Esophagus (tissue), 2 donors: ENCODE results near the gene TENM4. TPM values are rescaled to one million over a fixed set of nuclear protein-coding genes. Genes with fewer than 3 reads are reported as not detected.
"Not testable (repeated sequence)": the region's sequence is repeated elsewhere in the genome, so short reads cannot be mapped to it uniquely, and the experiment has no call there.

Experiments used
- H3K27ac ChIP-seq, 2 donors: one replicate each; pipeline ENCODE4 v1.5.1; 2013; ENCODE audit warnings: low read depth in 2 of 2, mild to moderate bottlenecking in 2 of 2, inconsistent platforms in 1 of 2, low read length in 1 of 2, moderate library complexity in 1 of 2
- H3K27me3 ChIP-seq, 2 donors: one replicate each; pipeline ENCODE4 v1.6.1; 2013; ENCODE audit warnings: low read length in 2 of 2, control low read depth in 1 of 2, mild to moderate bottlenecking in 1 of 2; ENCODE audit not compliant: insufficient read depth in 2 of 2, control insufficient read depth in 1 of 2
- H3K36me3 ChIP-seq, 2 donors: one replicate each; pipeline ENCODE4 v1.6.1; 2013; ENCODE audit warnings: low read length in 1 of 2; ENCODE audit not compliant: control insufficient read depth in 2 of 2, insufficient read depth in 2 of 2
- H3K4me1 ChIP-seq, 2 donors: one replicate each; pipeline ENCODE4 v1.6.1; 2013; ENCODE audit warnings: low read length in 1 of 2; ENCODE audit not compliant: control insufficient read depth in 2 of 2, insufficient read depth in 2 of 2
- H3K4me3 ChIP-seq, 2 donors: one replicate each; pipeline ENCODE4 v1.5.1; 2013; ENCODE audit warnings: low read length in 2 of 2, mild to moderate bottlenecking in 2 of 2, low read depth in 1 of 2, moderate library complexity in 1 of 2
- H3K9me3 ChIP-seq, 2 donors: one replicate each; pipeline ENCODE4 v1.6.1; 2013; ENCODE audit warnings: mild to moderate bottlenecking in 2 of 2, low read depth in 1 of 2, low read length in 1 of 2, moderate library complexity in 1 of 2; ENCODE audit not compliant: control insufficient read depth in 2 of 2, insufficient read depth in 1 of 2
- WGBS, 2 donors: extraction: QIAGEN DNeasy Blood & Tissue Kit; methylation state at CpG; one replicate each; pipeline ENCODE4 v1.1.7; 2013; 5-methylcytosine and 5-hydroxymethylcytosine counted together
- polyA plus RNA-seq, 2 donors: library from polyadenylated mRNA; stranded (reverse); fragments of 200-250 nt; gene quantifications; one replicate each; pipeline ENCODE4 v1.2.3, GENCODE V29; 2013
- donor health status: healthy with polysubstance abuse.
- donor health status: Bipolar disorder and iron deficiency.

The TENM4 gene
- polyA plus RNA-seq, 2 donors = 1.3 to 4.1 TPM

DNA sequence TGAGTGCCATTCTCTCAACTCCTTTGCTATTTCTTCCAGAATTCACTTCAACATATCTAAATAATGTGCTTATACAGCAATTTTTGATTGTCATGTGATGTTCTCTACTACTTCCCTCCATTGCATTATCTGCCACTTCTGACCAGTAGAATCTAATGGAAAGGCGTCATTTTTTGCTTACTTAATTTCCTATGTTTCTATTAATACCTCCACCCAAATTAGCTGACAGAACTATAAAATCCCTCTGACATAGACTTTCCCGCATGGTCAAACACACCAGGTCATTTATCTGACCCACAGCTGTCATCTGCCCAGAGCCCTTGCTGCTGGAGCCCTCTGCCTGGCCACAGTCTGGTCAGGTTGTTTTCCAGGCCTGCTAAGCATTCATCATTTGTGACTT is 607.6 kb downstream of the TENM4 start:
- H3K27ac ChIP-seq = no peak overlapping the region
- no peaks in the 10 kb centered on the region for H3K27me3 ChIP-seq
- no peak overlapping the region for H3K4me3 ChIP-seq
- H3K4me1 ChIP-seq = peaks cover 0 to 3% of the 10 kb centered on the region in 2 donors
- H3K36me3 ChIP-seq = no peaks in the 10 kb centered on the region
- H3K9me3 ChIP-seq = no peaks in the 10 kb centered on the region
- 76 to 82% methylated on average over 2 of the region's 2 CpGs for WGBS, 2 donors

DNA sequence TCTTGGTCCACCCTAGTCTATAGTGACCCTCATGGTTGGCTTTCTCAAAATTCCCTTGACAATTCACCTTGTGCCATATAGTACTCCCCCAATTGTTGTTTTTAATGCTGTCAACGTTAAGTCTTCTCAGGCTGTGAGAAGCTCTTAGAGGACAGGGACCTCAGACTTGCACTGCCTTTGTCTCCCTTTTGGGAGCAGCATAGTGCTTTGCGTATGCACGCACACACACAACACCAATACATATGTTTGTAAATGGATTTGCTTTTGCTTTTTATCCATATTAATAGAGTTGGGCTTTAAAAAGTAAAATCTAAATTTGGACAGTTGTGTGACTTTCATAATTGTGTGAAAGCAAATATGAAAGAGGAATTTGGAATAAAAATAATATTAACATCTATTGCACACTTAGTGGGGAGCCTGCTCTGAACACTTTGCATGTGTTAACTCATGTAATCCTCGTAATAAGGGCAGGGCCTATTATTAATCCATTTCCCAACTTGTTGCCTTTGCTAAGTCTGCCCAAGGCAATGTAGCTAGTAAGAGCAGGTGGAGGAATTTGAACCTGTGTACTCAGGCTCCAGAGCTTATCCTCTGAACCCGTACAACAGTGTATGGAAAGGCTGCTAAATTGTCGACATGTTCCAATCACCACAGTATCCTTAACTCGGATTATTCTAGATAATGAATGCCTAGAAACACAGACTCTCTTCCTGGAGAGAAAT is 608.4 kb downstream of the TENM4 start:
- 64 to 72% methylated on average over 7 of the region's 7 CpGs for WGBS, 2 donors
- no peaks in the 10 kb centered on the region for H3K9me3 ChIP-seq
- H3K36me3 ChIP-seq = no peaks in the 10 kb centered on the region
- no peak overlapping the region for H3K27ac ChIP-seq
- H3K4me1 ChIP-seq = peaks cover 0 to 3% of the 10 kb centered on the region in 2 donors
- no peaks in the 10 kb centered on the region for H3K27me3 ChIP-seq
- H3K4me3 ChIP-seq = no peak overlapping the region

DNA sequence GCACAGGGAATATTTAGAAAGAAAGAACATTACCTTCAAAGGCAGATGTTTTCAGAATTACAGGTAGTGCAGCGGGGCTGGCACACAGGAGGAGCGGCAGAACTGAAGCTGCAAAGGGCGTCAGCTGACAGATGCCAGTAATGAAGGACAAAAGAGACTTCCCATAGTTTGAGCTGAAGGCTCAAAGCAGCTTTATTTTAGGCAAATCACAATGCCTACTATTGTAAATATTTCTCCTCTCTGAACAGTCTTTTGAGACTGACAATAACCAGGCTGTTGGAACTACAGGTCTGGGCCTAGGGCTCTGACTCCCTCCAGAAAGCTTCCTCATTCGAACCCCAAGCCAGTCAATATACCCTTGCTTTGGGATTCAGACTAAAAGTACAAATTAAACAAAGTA is 609.3 kb downstream of the TENM4 start:
- no peaks in the 10 kb centered on the region for H3K36me3 ChIP-seq

DNA sequence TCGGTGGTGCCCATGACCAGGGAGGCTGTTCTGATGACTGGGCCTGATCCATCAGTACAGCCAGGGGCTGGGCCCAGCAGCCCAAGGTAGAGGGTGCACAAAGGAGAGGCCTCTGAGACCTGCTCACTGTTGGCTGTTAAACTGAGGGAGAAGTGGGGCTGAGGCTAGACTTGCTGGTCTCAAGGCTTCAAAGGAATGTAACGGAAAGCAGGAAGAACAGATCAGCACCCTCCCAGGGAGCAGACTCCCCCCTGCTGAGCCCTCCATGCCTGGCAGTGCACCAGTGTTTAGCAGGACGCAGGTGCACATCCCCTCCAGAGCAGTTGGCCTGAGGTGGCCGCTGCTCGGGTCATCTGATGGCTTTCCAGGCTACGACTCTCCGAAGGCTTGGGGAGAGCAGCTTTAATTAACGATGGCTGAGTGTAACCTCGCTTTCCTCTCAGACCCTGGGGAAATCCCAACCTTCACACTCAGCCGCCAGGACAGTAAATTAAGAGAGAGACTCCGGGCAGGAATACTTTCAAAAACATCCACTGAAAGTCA is 610.5 kb downstream of the TENM4 start:
- Histone ChIP-seq H3K36me3 (no peaks in the 10 kb centered on the region), H3K4me3 (no peak overlapping the region), H3K9me3 (no peaks in the 10 kb centered on the region), H3K27ac (no peak overlapping the region), H3K27me3 (no peaks in the 10 kb centered on the region), H3K4me1 (peaks cover 0 to 3% of the 10 kb centered on the region in 2 donors)
- WGBS, 2 donors = 86 to 88% methylated on average over 11 of the region's 11 CpGs

More for the DNA sequence above, 609.3 kb downstream of the TENM4 start:
- no peak overlapping the region for H3K27ac ChIP-seq
- H3K27me3 ChIP-seq = no peaks in the 10 kb centered on the region
- WGBS, 2 donors = 93 to 94% methylated on average over 4 of the region's 4 CpGs
- no peak overlapping the region for H3K4me3 ChIP-seq
- H3K4me1 ChIP-seq = peaks cover 0 to 3% of the 10 kb centered on the region in 2 donors
- H3K9me3 ChIP-seq = no peaks in the 10 kb centered on the region

DNA sequence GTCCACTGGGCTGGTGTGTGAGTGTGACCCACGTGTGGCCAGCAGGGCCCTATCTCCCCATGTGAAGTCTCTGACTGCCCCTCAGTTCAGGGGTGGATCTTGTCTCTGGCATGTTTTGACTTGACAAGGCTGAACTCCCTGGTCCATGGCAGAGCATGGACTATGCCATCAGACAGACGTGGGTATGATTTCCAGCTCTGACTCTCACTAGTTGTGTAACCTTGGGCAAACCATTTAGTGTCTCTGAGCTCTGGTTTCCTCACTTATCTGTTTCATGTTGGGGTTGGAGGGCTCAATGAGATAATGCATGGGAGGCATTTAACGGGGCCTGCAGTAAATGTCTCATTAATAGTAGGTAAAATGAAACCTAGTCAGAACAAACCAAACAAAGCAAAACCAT is 611.7 kb downstream of the TENM4 start:
- H3K4me1 ChIP-seq = peaks cover 0 to 3% of the 10 kb centered on the region in 2 donors
- WGBS, 2 donors = 63 to 71% methylated on average over 3 of the region's 3 CpGs
- no peaks in the 10 kb centered on the region for H3K9me3 ChIP-seq
- H3K27me3 ChIP-seq = no peaks in the 10 kb centered on the region
- H3K4me3 ChIP-seq = no peak overlapping the region
- H3K27ac ChIP-seq = no peak overlapping the region
- H3K36me3 ChIP-seq = no peaks in the 10 kb centered on the region

DNA sequence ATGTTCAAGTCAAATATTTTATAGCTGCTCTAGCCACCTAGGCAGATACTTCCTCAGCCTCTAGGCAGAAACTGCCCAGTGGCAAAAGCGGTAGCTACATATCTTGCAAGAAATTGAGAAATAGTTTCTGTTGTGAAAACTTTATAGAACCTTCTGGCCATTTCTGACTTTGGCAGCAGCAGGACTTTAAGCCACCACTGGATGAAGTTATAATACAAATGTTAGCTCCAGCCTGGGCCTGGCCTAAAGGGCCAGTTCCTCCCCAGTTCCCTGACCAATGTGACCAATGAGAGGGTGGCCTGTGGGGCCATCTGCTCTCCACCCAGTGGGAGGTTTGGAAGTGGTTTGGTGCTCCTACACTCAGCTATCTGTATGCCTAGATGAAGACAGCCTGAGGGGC is 612.2 kb downstream of the TENM4 start:
- H3K27me3 ChIP-seq = no peaks in the 10 kb centered on the region
- no peaks in the 10 kb centered on the region for H3K9me3 ChIP-seq
- H3K27ac ChIP-seq = no peak overlapping the region
- H3K4me3 ChIP-seq = no peak overlapping the region
- peaks cover 0 to 3% of the 10 kb centered on the region in 2 donors for H3K4me1 ChIP-seq
- WGBS, 2 donors = 90 to 100% methylated on average over 1 of the region's 1 CpG
- no peaks in the 10 kb centered on the region for H3K36me3 ChIP-seq

DNA sequence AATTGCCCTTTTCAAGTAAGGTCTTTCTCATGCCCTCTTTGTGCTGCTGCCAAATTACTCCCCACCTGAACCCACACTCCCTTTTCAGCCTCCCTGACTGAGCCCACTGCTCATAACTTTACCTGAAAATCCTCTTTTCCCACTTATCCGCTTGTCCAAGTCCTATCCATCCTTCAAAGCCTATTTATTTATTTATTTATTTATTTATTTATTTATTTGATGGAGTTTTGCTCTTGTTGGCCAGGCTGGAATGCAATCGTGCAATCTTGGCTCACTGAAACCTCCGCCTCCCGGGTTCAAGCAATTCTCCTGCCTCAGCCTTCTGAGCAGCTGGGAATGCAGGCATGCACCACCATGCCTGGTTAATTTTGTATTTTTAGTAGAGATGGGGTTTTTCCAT is 613.5 kb downstream of the TENM4 start:
- H3K4me3 ChIP-seq, H3K4me1 ChIP-seq, H3K27ac ChIP-seq, H3K27me3 ChIP-seq, H3K9me3 ChIP-seq, H3K36me3 ChIP-seq: not testable (repeated sequence)
- WGBS, 2 donors = 88 to 96% methylated on average over 4 of the region's 4 CpGs

DNA sequence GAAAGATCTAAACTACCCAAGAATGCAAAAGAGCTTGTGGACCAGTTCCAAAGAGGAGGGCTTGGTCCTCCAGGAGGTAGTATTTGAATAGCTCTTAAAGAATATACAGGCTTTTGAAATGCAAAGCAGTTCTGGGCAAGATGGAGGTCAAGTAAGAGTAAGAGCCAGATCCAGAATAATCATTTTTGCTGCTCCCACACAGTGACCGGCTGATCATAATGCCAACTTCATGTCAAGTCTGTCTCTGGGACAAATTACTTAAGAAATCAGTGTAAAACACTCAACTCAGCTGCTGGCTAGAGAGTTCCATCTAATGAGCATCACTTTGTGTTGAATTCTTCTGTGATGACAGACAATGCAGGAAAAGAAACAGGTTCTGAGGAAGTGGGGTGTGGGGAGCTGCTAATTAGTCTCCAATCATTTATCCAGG is 615.2 kb downstream of the TENM4 start:
- H3K9me3 ChIP-seq = no peaks in the 10 kb centered on the region
- peaks cover 0 to 3% of the 10 kb centered on the region in 2 donors for H3K4me1 ChIP-seq
- 76 to 82% methylated on average over 1 of the region's 1 CpG for WGBS, 2 donors
- H3K36me3 ChIP-seq = no peaks in the 10 kb centered on the region
- H3K27ac ChIP-seq = no peak overlapping the region
- no peak overlapping the region for H3K4me3 ChIP-seq
- no peaks in the 10 kb centered on the region for H3K27me3 ChIP-seq

DNA sequence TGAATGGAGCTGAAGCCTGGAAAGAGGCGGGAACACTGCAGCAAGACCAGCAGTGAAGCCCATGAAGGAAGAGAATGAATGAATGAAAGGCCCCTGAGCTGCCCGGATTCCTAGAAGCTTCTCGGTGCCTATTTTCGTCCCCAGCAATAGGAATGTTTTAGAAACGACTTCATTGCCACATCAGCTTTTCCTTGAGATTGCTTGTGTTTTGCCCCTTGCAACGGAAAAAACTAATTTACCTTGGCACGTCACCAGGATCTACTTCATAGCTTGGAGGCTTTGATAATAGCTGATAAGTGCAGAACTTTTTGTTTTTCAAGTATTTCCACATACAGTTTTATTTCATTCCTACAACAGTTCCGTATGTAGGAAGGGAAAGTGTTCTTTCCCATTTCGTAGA is 617.2 kb downstream of the TENM4 start:
- Histone ChIP-seq H3K9me3 (no peaks in the 10 kb centered on the region), H3K27ac (no peak overlapping the region), H3K27me3 (no peaks in the 10 kb centered on the region), H3K4me1 (no peaks in the 10 kb centered on the region), H3K4me3 (no peak overlapping the region), H3K36me3 (no peaks in the 10 kb centered on the region)
- WGBS, 2 donors = 62 to 80% methylated on average over 9 of the region's 9 CpGs

DNA sequence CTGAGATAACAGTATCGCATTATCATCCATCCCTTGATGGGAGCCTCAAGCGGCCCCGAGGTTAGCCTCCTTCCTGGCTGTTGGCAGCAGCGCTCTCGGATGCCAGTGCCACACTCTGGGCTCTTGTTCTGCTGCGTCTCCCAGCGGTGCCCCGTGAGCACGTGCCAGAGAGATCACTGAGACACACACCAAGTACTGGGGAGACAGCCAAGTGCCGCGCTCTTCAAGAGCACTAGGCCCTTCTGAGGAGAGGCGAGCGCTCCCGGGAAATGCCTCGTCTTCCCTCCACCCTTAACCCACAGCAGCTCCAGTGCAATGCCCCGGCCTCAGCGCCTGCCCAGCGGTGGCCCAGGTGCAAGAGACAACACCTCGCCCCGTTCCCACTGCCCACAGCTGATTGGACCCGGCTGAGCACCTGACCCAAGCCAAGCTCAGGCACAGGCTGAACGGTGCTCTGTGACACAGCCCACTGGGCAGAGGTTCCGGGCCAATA is 617.9 kb downstream of the TENM4 start:
- WGBS, 2 donors = 91 to 94% methylated on average over 21 to 23 of the region's 23 CpGs
- H3K27me3 ChIP-seq = no peaks in the 10 kb centered on the region
- H3K4me1 ChIP-seq = no peaks in the 10 kb centered on the region
- no peaks in the 10 kb centered on the region for H3K9me3 ChIP-seq
- no peak overlapping the region for H3K27ac ChIP-seq
- no peaks in the 10 kb centered on the region for H3K36me3 ChIP-seq
- H3K4me3 ChIP-seq = no peak overlapping the region
